ENCODE results near the gene IL12B.
"Not testable (repeated sequence)": the region's sequence is repeated elsewhere in the genome, so short reads cannot be mapped to it uniquely, and the experiment has no call there.

Gene IL12B

DNA sequence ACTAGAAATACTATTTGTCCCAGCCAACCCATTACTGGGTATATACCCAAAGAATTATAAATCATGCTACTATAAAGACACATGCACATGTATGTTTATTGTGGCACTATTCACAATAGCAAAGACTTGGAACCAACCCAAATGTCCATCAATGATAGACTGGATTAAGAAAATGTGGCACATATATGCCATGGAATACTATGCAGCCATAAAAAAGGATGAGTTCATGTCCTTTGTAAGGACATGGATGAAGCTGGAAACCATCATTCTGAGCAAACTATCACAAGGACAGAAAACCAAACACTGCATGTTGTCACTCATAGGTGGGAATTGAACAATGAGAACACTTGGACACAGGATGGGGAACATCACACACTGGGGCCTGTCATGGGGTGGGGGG, 20.4 kb upstream of the IL12B start:
- H2BK5ac ChIP-seq (ENCODE audit: low read length); H2AK5ac ChIP-seq (ENCODE audit: low read depth, low read length); H2BK120ac ChIP-seq (ENCODE audit: low read depth, low read length); H3K27me3 ChIP-seq (ENCODE audit: control insufficient read depth in 3 of 3, insufficient read depth in 3 of 3, low read depth in 1 of 3, low read length in 3 of 3); H3K36me3 ChIP-seq (replicated peaks in 1 of 2; ENCODE audit: control insufficient read depth in 2 of 2, insufficient read depth in 2 of 2, low read length in 2 of 2); H3K18ac ChIP-seq (ENCODE audit: low read length); H3K4me3 ChIP-seq (ENCODE audit: low read length in 2 of 2); H2BK15ac ChIP-seq (ENCODE audit: low read length); H3K14ac ChIP-seq (ENCODE audit: low read length); H3K4me2 ChIP-seq (ENCODE audit: insufficient read depth, low read length, poor library complexity, severe bottlenecking); H3K9me3 ChIP-seq (replicated peaks in 1 of 2; ENCODE audit: control insufficient read depth in 2 of 2, insufficient read depth in 1 of 2, low read depth in 1 of 2, low read length in 2 of 2); H4K91ac ChIP-seq (ENCODE audit: low read depth, low read length, poor library complexity); H3K4me1 ChIP-seq (ENCODE audit: control insufficient read depth in 2 of 2, insufficient read depth in 1 of 2, low read depth in 1 of 2, low read length in 2 of 2); H4K8ac ChIP-seq (ENCODE audit: low read depth, low read length); H2AFZ ChIP-seq (ENCODE audit: low read length); DNase-seq (ENCODE audit: low spot score); H3K9ac ChIP-seq (ENCODE audit: low read depth, low read length, poor library complexity); H3K23ac ChIP-seq (ENCODE audit: low read depth, low read length, poor library complexity); H3K79me1 ChIP-seq (ENCODE audit: low read depth, low read length); H3K27ac ChIP-seq (replicated peaks; ENCODE audit: low read length); H3K4ac ChIP-seq (ENCODE audit: low read length); H2BK12ac ChIP-seq (ENCODE audit: low read length): not testable (repeated sequence)

DNA sequence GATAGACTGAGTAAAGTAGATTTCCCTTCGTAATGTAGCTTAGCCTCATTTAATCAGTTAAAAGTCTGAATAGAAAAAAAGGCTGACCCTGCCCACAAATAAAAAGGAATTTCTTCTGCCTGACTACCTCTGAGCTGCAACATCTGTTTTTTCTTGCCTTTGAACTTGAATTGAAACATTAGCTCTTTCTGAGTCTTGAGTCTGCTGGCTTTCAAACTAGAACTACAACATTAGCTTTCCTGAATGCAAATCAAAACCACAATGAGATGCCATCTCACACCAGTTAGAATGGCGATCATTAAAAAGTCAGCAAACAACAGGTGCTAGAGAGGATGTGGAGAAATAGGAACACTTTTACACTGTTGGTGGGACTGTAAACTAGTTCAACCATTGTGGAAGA, 19.9 kb upstream of the IL12B start:
- no CpG with 5 or more reads among the region's 2 CpGs for WGBS, 2 donors (ENCODE audit: extremely low coverage in 2 of 2, insufficient read length in 2 of 2, insufficient replicate concordance in 1 of 2)
- not testable (repeated sequence) for H3K27me3 ChIP-seq (ENCODE audit: control insufficient read depth in 3 of 3, insufficient read depth in 3 of 3, low read depth in 1 of 3, low read length in 3 of 3); H2AK5ac ChIP-seq (ENCODE audit: low read depth, low read length); H3K27ac ChIP-seq (replicated peaks; ENCODE audit: low read length); H3K14ac ChIP-seq (ENCODE audit: low read length); H3K9me3 ChIP-seq (replicated peaks in 1 of 2; ENCODE audit: control insufficient read depth in 2 of 2, insufficient read depth in 1 of 2, low read depth in 1 of 2, low read length in 2 of 2); H3K36me3 ChIP-seq (replicated peaks in 1 of 2; ENCODE audit: control insufficient read depth in 2 of 2, insufficient read depth in 2 of 2, low read length in 2 of 2); H2BK120ac ChIP-seq (ENCODE audit: low read depth, low read length); H3K4me3 ChIP-seq (ENCODE audit: low read length in 2 of 2); H3K79me1 ChIP-seq (ENCODE audit: low read depth, low read length); H3K23ac ChIP-seq (ENCODE audit: low read depth, low read length, poor library complexity); H4K8ac ChIP-seq (ENCODE audit: low read depth, low read length); H3K4ac ChIP-seq (ENCODE audit: low read length); H3K4me2 ChIP-seq (ENCODE audit: insufficient read depth, low read length, poor library complexity, severe bottlenecking); H3K4me1 ChIP-seq (ENCODE audit: control insufficient read depth in 2 of 2, insufficient read depth in 1 of 2, low read depth in 1 of 2, low read length in 2 of 2); H2BK5ac ChIP-seq (ENCODE audit: low read length); H4K91ac ChIP-seq (ENCODE audit: low read depth, low read length, poor library complexity); H2BK15ac ChIP-seq (ENCODE audit: low read length); H3K9ac ChIP-seq (ENCODE audit: low read depth, low read length, poor library complexity); DNase-seq (ENCODE audit: low spot score); H2BK12ac ChIP-seq (ENCODE audit: low read length); H3K18ac ChIP-seq (ENCODE audit: low read length); H2AFZ ChIP-seq (ENCODE audit: low read length)

DNA sequence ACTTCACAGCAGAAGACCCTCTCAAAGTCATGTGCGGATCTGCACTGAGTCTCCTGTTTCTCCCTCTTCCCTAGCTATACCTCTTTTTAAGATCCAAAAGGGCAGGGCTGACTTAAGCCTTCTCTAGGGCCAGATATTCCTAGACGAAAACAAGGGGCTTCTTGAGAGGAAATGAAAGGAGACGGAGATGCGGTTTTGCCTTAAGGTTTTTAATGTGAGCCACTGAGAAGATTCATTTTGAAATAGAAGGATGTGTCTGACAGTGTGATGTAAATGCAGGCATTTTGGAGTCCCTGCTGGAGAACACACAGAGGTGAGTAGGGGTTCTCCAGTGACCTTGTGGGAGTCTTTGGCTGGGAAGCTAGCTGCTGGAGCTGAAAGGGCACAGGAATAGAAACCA, 15.6 kb upstream of the IL12B start:
- no peak overlapping the region for H3K23ac ChIP-seq (ENCODE audit: low read depth, low read length, poor library complexity)
- H3K9ac ChIP-seq (ENCODE audit: low read depth, low read length, poor library complexity), result no peak overlapping the region
- no peak overlapping the region for H2BK5ac ChIP-seq (ENCODE audit: low read length)
- no peak overlapping the region for H3K4me2 ChIP-seq (ENCODE audit: insufficient read depth, low read length, poor library complexity, severe bottlenecking)
- no peak overlapping the region for H3K4me3 ChIP-seq (ENCODE audit: low read length in 2 of 2)
- no peak overlapping the region for H2BK15ac ChIP-seq (ENCODE audit: low read length)
- no peak overlapping the region for H2AFZ ChIP-seq (ENCODE audit: low read length)
- H3K9me3 ChIP-seq (replicated peaks in 1 of 2; ENCODE audit: control insufficient read depth in 2 of 2, insufficient read depth in 1 of 2, low read depth in 1 of 2, low read length in 2 of 2), result peaks cover 5 to 8% of the 10 kb centered on the region in 2 donors
- no peak for DNase-seq (ENCODE audit: low spot score)
- H3K27ac ChIP-seq (replicated peaks; ENCODE audit: low read length), result no peak overlapping the region
- no CpG with 5 or more reads among the region's 4 CpGs for WGBS, 2 donors (ENCODE audit: extremely low coverage in 2 of 2, insufficient read length in 2 of 2, insufficient replicate concordance in 1 of 2)
- H3K18ac ChIP-seq (ENCODE audit: low read length), result no peak overlapping the region
- no peak overlapping the region for H2BK12ac ChIP-seq (ENCODE audit: low read length)
- H2BK120ac ChIP-seq (ENCODE audit: low read depth, low read length), result no peak overlapping the region
- no peak overlapping the region for H2AK5ac ChIP-seq (ENCODE audit: low read depth, low read length)
- no peaks in the 10 kb centered on the region for H3K79me1 ChIP-seq (ENCODE audit: low read depth, low read length)
- H3K4ac ChIP-seq (ENCODE audit: low read length), result no peak overlapping the region
- H4K91ac ChIP-seq (ENCODE audit: low read depth, low read length, poor library complexity), result no peak overlapping the region
- no peak overlapping the region for H3K14ac ChIP-seq (ENCODE audit: low read length)
- no peaks in the 10 kb centered on the region for H3K27me3 ChIP-seq (ENCODE audit: control insufficient read depth in 3 of 3, insufficient read depth in 3 of 3, low read depth in 1 of 3, low read length in 3 of 3)
- H4K8ac ChIP-seq (ENCODE audit: low read depth, low read length), result no peak overlapping the region
- H3K36me3 ChIP-seq (replicated peaks in 1 of 2; ENCODE audit: control insufficient read depth in 2 of 2, insufficient read depth in 2 of 2, low read length in 2 of 2), result no peaks in the 10 kb centered on the region
- no peaks in the 10 kb centered on the region for H3K4me1 ChIP-seq (ENCODE audit: control insufficient read depth in 2 of 2, insufficient read depth in 1 of 2, low read depth in 1 of 2, low read length in 2 of 2)

DNA sequence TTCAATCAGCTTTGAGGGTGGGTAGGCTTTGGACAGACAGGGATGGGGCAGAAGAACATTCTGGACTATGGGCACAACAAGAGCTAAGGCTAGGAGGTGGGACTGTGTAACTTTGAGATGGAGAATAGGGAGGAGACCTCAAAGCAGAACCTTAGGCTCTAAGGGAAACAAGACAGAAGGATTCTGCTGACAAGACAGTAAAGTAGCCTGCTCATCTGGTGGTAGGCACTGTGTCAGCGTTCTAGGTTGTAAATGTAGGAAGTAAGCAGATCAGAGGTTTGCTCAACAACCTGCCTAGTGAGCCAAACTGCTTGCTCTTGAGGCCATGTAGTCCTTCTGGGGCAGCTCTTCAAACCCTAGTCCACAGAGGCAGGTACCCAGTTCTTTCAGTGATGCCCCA, 15.0 kb upstream of the IL12B start:
- no peak overlapping the region for H2BK120ac ChIP-seq (ENCODE audit: low read depth, low read length)
- no peak overlapping the region for H2AFZ ChIP-seq (ENCODE audit: low read length)
- no peak overlapping the region for H3K4me3 ChIP-seq (ENCODE audit: low read length in 2 of 2)
- peaks cover 5 to 8% of the 10 kb centered on the region in 2 donors for H3K9me3 ChIP-seq (replicated peaks in 1 of 2; ENCODE audit: control insufficient read depth in 2 of 2, insufficient read depth in 1 of 2, low read depth in 1 of 2, low read length in 2 of 2)
- H2AK5ac ChIP-seq (ENCODE audit: low read depth, low read length), result no peak overlapping the region
- H3K79me1 ChIP-seq (ENCODE audit: low read depth, low read length), result no peaks in the 10 kb centered on the region
- no CpG with 5 or more reads among the region's 1 CpG for WGBS, 2 donors (ENCODE audit: extremely low coverage in 2 of 2, insufficient read length in 2 of 2, insufficient replicate concordance in 1 of 2)
- H3K4me1 ChIP-seq (ENCODE audit: control insufficient read depth in 2 of 2, insufficient read depth in 1 of 2, low read depth in 1 of 2, low read length in 2 of 2), result no peaks in the 10 kb centered on the region
- H2BK15ac ChIP-seq (ENCODE audit: low read length), result no peak overlapping the region
- H4K8ac ChIP-seq (ENCODE audit: low read depth, low read length), result no peak overlapping the region
- H3K36me3 ChIP-seq (replicated peaks in 1 of 2; ENCODE audit: control insufficient read depth in 2 of 2, insufficient read depth in 2 of 2, low read length in 2 of 2), result no peaks in the 10 kb centered on the region
- no peak overlapping the region for H3K23ac ChIP-seq (ENCODE audit: low read depth, low read length, poor library complexity)
- no peak overlapping the region for H3K27ac ChIP-seq (replicated peaks; ENCODE audit: low read length)
- no peak overlapping the region for H3K18ac ChIP-seq (ENCODE audit: low read length)
- H2BK12ac ChIP-seq (ENCODE audit: low read length), result no peak overlapping the region
- no peak overlapping the region for H3K4me2 ChIP-seq (ENCODE audit: insufficient read depth, low read length, poor library complexity, severe bottlenecking)
- no peak overlapping the region for H3K4ac ChIP-seq (ENCODE audit: low read length)
- no peak overlapping the region for H3K9ac ChIP-seq (ENCODE audit: low read depth, low read length, poor library complexity)
- no peak overlapping the region for H4K91ac ChIP-seq (ENCODE audit: low read depth, low read length, poor library complexity)
- no peak overlapping the region for H2BK5ac ChIP-seq (ENCODE audit: low read length)
- no peak for DNase-seq (ENCODE audit: low spot score)
- H3K14ac ChIP-seq (ENCODE audit: low read length), result no peak overlapping the region
- H3K27me3 ChIP-seq (ENCODE audit: control insufficient read depth in 3 of 3, insufficient read depth in 3 of 3, low read depth in 1 of 3, low read length in 3 of 3), result no peaks in the 10 kb centered on the region
